ENCODE results near the gene YAP1.

- TF ChIP-seq CTCF (IDR thresholded peaks at IDR 0.05; ENCODE audit: low read length) (no peak), EZH2 (optimal IDR thresholded peaks at IDR 0.05; ENCODE audit: low read depth, low read length) (no peak)
Measured at GRCh38 chr11:102196351-102196750, 86.1 kb downstream of the YAP1 start.

Data from MM.1S (cell line).